ENCODE results near the gene MTHFD2. TPM values are rescaled to one million over a fixed set of nuclear protein-coding genes. Genes with fewer than 3 reads are reported as not detected.

Gene MTHFD2
- total RNA-seq, 1 donor, result 268 TPM

- H3K4me1 ChIP-seq (ENCODE audit: insufficient read depth, low read length), result no peaks in the 10 kb centered on the region
- no peak overlapping the region for H2AFZ ChIP-seq (ENCODE audit: low read length)
- H3K4me2 ChIP-seq (ENCODE audit: insufficient read depth, low read length), result no peak overlapping the region
- H3K27ac ChIP-seq (ENCODE audit: low read depth, low read length), result no peak overlapping the region
- H3K79me2 ChIP-seq (ENCODE audit: insufficient read depth, low read length), result peaks cover 55% of the 10 kb centered on the region
- no peak for DNase-seq (ENCODE audit: insufficient read length, low spot score, missing footprints)
- peaks cover 3% of the 10 kb centered on the region for H4K20me1 ChIP-seq (ENCODE audit: insufficient read depth, low read length)
- no peaks in the 10 kb centered on the region for H3K9me3 ChIP-seq (ENCODE audit: low read depth, low read length)
- H3K4me3 ChIP-seq (ENCODE audit: insufficient read depth, low read length), result no peak overlapping the region
- H3K27me3 ChIP-seq (ENCODE audit: insufficient read depth, low read length), result no peaks in the 10 kb centered on the region
- H3K36me3 ChIP-seq (ENCODE audit: insufficient read depth, low read length), result peaks cover 79% of the 10 kb centered on the region
- TF ChIP-seq CTCF (IDR thresholded peaks at IDR 0.05; ENCODE audit: extremely low read depth, low read depth, low read length), result no peak
These were observed 29.7 kb upstream of the MTHFD2 start for GRCh38 chr2:74168739-74169138.

- Histone ChIP-seq H3K4me2 (ENCODE audit: insufficient read depth, low read length) (no peak overlapping the region), H3K36me3 (ENCODE audit: insufficient read depth, low read length) (peaks cover 22% of the 10 kb centered on the region), H3K4me1 (ENCODE audit: insufficient read depth, low read length) (peaks cover 11% of the 10 kb centered on the region), H3K4me3 (ENCODE audit: insufficient read depth, low read length) (no peak overlapping the region), H3K27ac (ENCODE audit: low read depth, low read length) (no peak overlapping the region), H4K20me1 (ENCODE audit: insufficient read depth, low read length) (peaks cover 24% of the 10 kb centered on the region), H2AFZ (ENCODE audit: low read length) (no peak overlapping the region), H3K27me3 (ENCODE audit: insufficient read depth, low read length) (no peaks in the 10 kb centered on the region), H3K79me2 (ENCODE audit: insufficient read depth, low read length) (peaks cover 71% of the 10 kb centered on the region), H3K9me3 (ENCODE audit: low read depth, low read length) (no peaks in the 10 kb centered on the region)
- DNase-seq (ENCODE audit: insufficient read length, low spot score, missing footprints), result no peak
- TF ChIP-seq CTCF (IDR thresholded peaks at IDR 0.05; ENCODE audit: extremely low read depth, low read depth, low read length), result no peak
These were observed 23.5 kb upstream of the MTHFD2 start for GRCh38 chr2:74174909-74175308.

- Histone ChIP-seq H3K9me3 (ENCODE audit: low read depth, low read length) (no peaks in the 10 kb centered on the region), H3K27ac (ENCODE audit: low read depth, low read length) (peak overlapping the region; percentile 80), H3K79me2 (ENCODE audit: insufficient read depth, low read length) (peaks cover 51% of the 10 kb centered on the region), H3K4me1 (ENCODE audit: insufficient read depth, low read length) (peaks cover 11% of the 10 kb centered on the region), H2AFZ (ENCODE audit: low read length) (peak overlapping the region; percentile 85), H3K27me3 (ENCODE audit: insufficient read depth, low read length) (no peaks in the 10 kb centered on the region), H4K20me1 (ENCODE audit: insufficient read depth, low read length) (peaks cover 24% of the 10 kb centered on the region), H3K4me2 (ENCODE audit: insufficient read depth, low read length) (peak overlapping the region; percentile 81), H3K36me3 (ENCODE audit: insufficient read depth, low read length) (no peaks in the 10 kb centered on the region), H3K4me3 (ENCODE audit: insufficient read depth, low read length) (peak overlapping the region; percentile 91)
- TF ChIP-seq CTCF (IDR thresholded peaks at IDR 0.05; ENCODE audit: extremely low read depth, low read depth, low read length), result no peak
- no peak for DNase-seq (ENCODE audit: insufficient read length, low spot score, missing footprints)
These were observed 20.7 kb upstream of the MTHFD2 start for GRCh38 chr2:74177696-74178095.

- Histone ChIP-seq H3K4me2 (ENCODE audit: insufficient read depth, low read length) (peak within 1 kb of the TSS; percentile 81), H3K36me3 (ENCODE audit: insufficient read depth, low read length) (no peaks in the 10 kb centered on the region), H3K79me2 (ENCODE audit: insufficient read depth, low read length) (peaks cover 44% of the 10 kb centered on the region), H4K20me1 (ENCODE audit: insufficient read depth, low read length) (peaks cover 24% of the 10 kb centered on the region), H3K9me3 (ENCODE audit: low read depth, low read length) (no peaks in the 10 kb centered on the region), H2AFZ (ENCODE audit: low read length) (peak within 1 kb of the TSS; percentile 85), H3K27ac (ENCODE audit: low read depth, low read length) (peak within 1 kb of the TSS; percentile 80), H3K27me3 (ENCODE audit: insufficient read depth, low read length) (no peaks in the 10 kb centered on the region), H3K4me1 (ENCODE audit: insufficient read depth, low read length) (peaks cover 11% of the 10 kb centered on the region), H3K4me3 (ENCODE audit: insufficient read depth, low read length) (peak within 1 kb of the TSS; percentile 91)
- no peak for TF ChIP-seq CTCF (IDR thresholded peaks at IDR 0.05; ENCODE audit: extremely low read depth, low read depth, low read length)
- DNase-seq (ENCODE audit: insufficient read length, low spot score, missing footprints), result peak; percentile 98
These were observed 20.0 kb upstream of the MTHFD2 start, which contains the start of gene MOB1A for GRCh38 chr2:74178211-74179062. Gene MOB1A (minus strand): TSS chr2:74178879. CDS start chr2:74178674, 205 bp downstream.

Data from osteoblast (primary cell).